Pons (tissue), 1 donor: ENCODE data around the gene MYT1.

Experiments
- DNase-seq: peaks from one replicate; pipeline ENCODE4 v3.0.0-alpha.2; 2016; ENCODE audit warnings: low spot score

Gene MYT1

GRCh38 chr20:64139199-64140060, 24.8 kb upstream of the MYT1 start:
- DNase-seq: no peak

GRCh38 chr20:64140061-64140931, 24.0 kb upstream of the MYT1 start:
- no peak for DNase-seq

GRCh38 chr20:64140956-64141355, 23.3 kb upstream of the MYT1 start:
- no peak for DNase-seq

- no peak for DNase-seq
Measured at GRCh38 chr20:64142590-64142989, 21.7 kb upstream of the MYT1 start.

- DNase-seq: no peak
Measured at GRCh38 chr20:64143018-64143801, 21.0 kb upstream of the MYT1 start.

- DNase-seq: no peak
Measured at GRCh38 chr20:64144144-64144912, 19.9 kb upstream of the MYT1 start.

GRCh38 chr20:64145458-64146300, 18.6 kb upstream of the MYT1 start:
- DNase-seq: no peak

- no peak for DNase-seq
Measured at GRCh38 chr20:64146301-64146935, 17.8 kb upstream of the MYT1 start.

- DNase-seq: no peak
Measured at GRCh38 chr20:64146936-64147477, 17.2 kb upstream of the MYT1 start.

GRCh38 chr20:64148581-64148980, 15.7 kb upstream of the MYT1 start:
- DNase-seq: no peak

- no peak for DNase-seq
Measured at GRCh38 chr20:64149141-64149540, 15.1 kb upstream of the MYT1 start.

GRCh38 chr20:64149809-64150560, 14.3 kb upstream of the MYT1 start:
- DNase-seq: no peak

GRCh38 chr20:64150756-64151632, 13.3 kb upstream of the MYT1 start:
- DNase-seq: no peak

- DNase-seq: no peak
Measured at GRCh38 chr20:64151633-64152530, 12.4 kb upstream of the MYT1 start.

GRCh38 chr20:64152906-64153305, 11.3 kb upstream of the MYT1 start:
- no peak for DNase-seq

- DNase-seq: no peak
Measured at GRCh38 chr20:64153410-64153809, 10.8 kb upstream of the MYT1 start.
